Activated T-helper 2 cell treated with anti-CD3 and anti-CD28 coated beads, Interferon-gamma antibody, Interleukin-2, Interleukin-4, amounts not matched to agents 10 μg/mL and 5 μg/mL and 100 μg/mL, durations not matched to agents 14 hours and 24 hours and 36 hours (primary cell): ENCODE results near the gene ECE1. TPM values are rescaled to one million over a fixed set of nuclear protein-coding genes. Genes with fewer than 3 reads are reported as not detected.
"Not testable (repeated sequence)": the region's sequence is repeated elsewhere in the genome, so short reads cannot be mapped to it uniquely, and the experiment has no call there.

Experiments
- DNase-seq: peaks from one replicate; pipeline ENCODE4 v3.0.0; 2021; ENCODE audit warnings: low spot score
- H3K27ac Mint-ChIP-seq: one replicate; pipeline ENCODE4 v1.8.0; 2021; ENCODE audit warnings: mixed read lengths
- H3K27me3 Mint-ChIP-seq: one replicate; pipeline ENCODE4 v1.8.0; 2021; ENCODE audit warnings: low read depth, mixed read lengths
- H3K36me3 Mint-ChIP-seq: one replicate; pipeline ENCODE4 v1.8.0; 2021; ENCODE audit warnings: low read depth, mixed read lengths
- H3K4me1 Mint-ChIP-seq: one replicate; pipeline ENCODE4 v1.8.0; 2021; ENCODE audit warnings: low read depth, mixed read lengths
- H3K4me3 Mint-ChIP-seq: one replicate; pipeline ENCODE4 v1.8.0; 2021; ENCODE audit warnings: low read depth, mild to moderate bottlenecking, moderate library complexity, mixed read lengths
- H3K9me3 Mint-ChIP-seq: one replicate; pipeline ENCODE4 v1.8.0; 2021; ENCODE audit warnings: mixed read lengths
- intact Hi-C: fragments of 100-400 bp; cut with micrococcal nuclease; formaldehyde crosslinking; loops from one replicate; pipeline ENCODE4 v1.15.1; 2023
- total RNA-seq: library from RNA; stranded (reverse); gene quantifications from 2 replicates; pipeline ENCODE4 v1.2.3, GENCODE V29; 2022

Gene ECE1
- total RNA-seq, 1 donor from 2014 or later, result 97.0 TPM

GRCh38 chr1:21241771-21242581, 48.3 kb downstream of the ECE1 start:
- H3K4me3 Mint-ChIP-seq, result no peak overlapping the region
- H3K4me1 Mint-ChIP-seq, result peaks cover 4% of the 10 kb centered on the region
- H3K27me3 Mint-ChIP-seq, result no peaks in the 10 kb centered on the region
- peaks cover 57% of the 10 kb centered on the region for H3K36me3 Mint-ChIP-seq
- no peak for DNase-seq
- intact Hi-C loops, result no loop called here
- H3K27ac Mint-ChIP-seq, result no peak overlapping the region
- H3K9me3 Mint-ChIP-seq, result no peaks in the 10 kb centered on the region

GRCh38 chr1:21240706-21241105, 49.6 kb downstream of the ECE1 start:
- Mint-ChIP-seq H3K4me1 (peaks cover 4% of the 10 kb centered on the region), H3K36me3 (peaks cover 55% of the 10 kb centered on the region), H3K27me3 (no peaks in the 10 kb centered on the region), H3K4me3 (no peak overlapping the region), H3K9me3 (no peaks in the 10 kb centered on the region), H3K27ac (no peak overlapping the region)
- DNase-seq, result no peak
- intact Hi-C loops, result no loop called here

GRCh38 chr1:21239221-21239620, 51.0 kb downstream of the ECE1 start:
- no peak for DNase-seq
- Mint-ChIP-seq H3K36me3 (peaks cover 65% of the 10 kb centered on the region), H3K4me3 (no peak overlapping the region), H3K27ac (peak overlapping the region; percentile 59), H3K4me1 (peaks cover 4% of the 10 kb centered on the region), H3K9me3 (no peaks in the 10 kb centered on the region), H3K27me3 (no peaks in the 10 kb centered on the region)
- intact Hi-C loops, result no loop called here

- DNase-seq, result no peak
- H3K9me3 Mint-ChIP-seq, result no peaks in the 10 kb centered on the region
- H3K27ac Mint-ChIP-seq, result no peak overlapping the region
- H3K36me3 Mint-ChIP-seq, result peaks cover 66% of the 10 kb centered on the region
- H3K4me1 Mint-ChIP-seq, result peaks cover 4% of the 10 kb centered on the region
- H3K4me3 Mint-ChIP-seq, result no peak overlapping the region
- H3K27me3 Mint-ChIP-seq, result no peaks in the 10 kb centered on the region
- intact Hi-C loops, result no loop called here
Measured at GRCh38 chr1:21238141-21238800, 52.0 kb downstream of the ECE1 start.

GRCh38 chr1:21237446-21238088, 52.7 kb downstream of the ECE1 start:
- intact Hi-C loops, result no loop called here
- peaks cover 4% of the 10 kb centered on the region for H3K4me1 Mint-ChIP-seq
- H3K36me3 Mint-ChIP-seq, result peaks cover 61% of the 10 kb centered on the region
- no peak for DNase-seq
- H3K27me3 Mint-ChIP-seq, result no peaks in the 10 kb centered on the region
- no peak overlapping the region for H3K4me3 Mint-ChIP-seq
- H3K9me3 Mint-ChIP-seq, result no peaks in the 10 kb centered on the region
- H3K27ac Mint-ChIP-seq, result no peak overlapping the region

GRCh38 chr1:21236178-21236577, 54.1 kb downstream of the ECE1 start:
- Mint-ChIP-seq H3K4me3 (no peak overlapping the region), H3K9me3 (no peaks in the 10 kb centered on the region), H3K4me1 (peaks cover 4% of the 10 kb centered on the region), H3K27me3 (no peaks in the 10 kb centered on the region), H3K36me3 (peaks cover 62% of the 10 kb centered on the region), H3K27ac (no peak overlapping the region)
- intact Hi-C loops, result no loop called here
- no peak for DNase-seq

GRCh38 chr1:21234779-21235178, 55.5 kb downstream of the ECE1 start:
- peaks cover 4% of the 10 kb centered on the region for H3K4me1 Mint-ChIP-seq
- intact Hi-C loops, result loop anchor here (5.0 kb wide), 1 partner anchor 363 kb away; no protein-coding TSS in a partner anchor

GRCh38 chr1:21233490-21233889, 56.8 kb downstream of the ECE1 start:
- Mint-ChIP-seq H3K9me3 (no peaks in the 10 kb centered on the region), H3K4me3 (no peak overlapping the region), H3K4me1 (no peaks in the 10 kb centered on the region), H3K36me3 (peaks cover 62% of the 10 kb centered on the region), H3K27ac (no peak overlapping the region), H3K27me3 (no peaks in the 10 kb centered on the region)
- no peak for DNase-seq
- intact Hi-C loops, result loop anchor here (5.0 kb wide), 1 partner anchor 364 kb away; no protein-coding TSS in a partner anchor

More at GRCh38 chr1:21234779-21235178, 55.5 kb downstream of the ECE1 start:
- no peak for DNase-seq
- H3K9me3 Mint-ChIP-seq, result no peaks in the 10 kb centered on the region
- H3K27me3 Mint-ChIP-seq, result no peaks in the 10 kb centered on the region
- H3K27ac Mint-ChIP-seq, result no peak overlapping the region
- H3K36me3 Mint-ChIP-seq, result peaks cover 62% of the 10 kb centered on the region
- no peak overlapping the region for H3K4me3 Mint-ChIP-seq

- peaks cover 62% of the 10 kb centered on the region for H3K36me3 Mint-ChIP-seq
- intact Hi-C loops, result loop anchor here (1.0 to 5.0 kb wide), 2 partner anchors 136 to 365 kb away; no protein-coding TSS in a partner anchor
- no peak for DNase-seq
- H3K4me1 Mint-ChIP-seq, result no peaks in the 10 kb centered on the region
- H3K27me3 Mint-ChIP-seq, result no peaks in the 10 kb centered on the region
- no peak overlapping the region for H3K4me3 Mint-ChIP-seq
- H3K27ac Mint-ChIP-seq, result no peak overlapping the region
- H3K9me3 Mint-ChIP-seq, result no peaks in the 10 kb centered on the region
Measured at GRCh38 chr1:21232044-21232443, 58.2 kb downstream of the ECE1 start.

- no peaks in the 10 kb centered on the region for H3K27me3 Mint-ChIP-seq
- no peak overlapping the region for H3K27ac Mint-ChIP-seq
- no peak for DNase-seq
- H3K36me3 Mint-ChIP-seq, result peaks cover 58% of the 10 kb centered on the region
- H3K9me3 Mint-ChIP-seq, result no peaks in the 10 kb centered on the region
- no peaks in the 10 kb centered on the region for H3K4me1 Mint-ChIP-seq
- intact Hi-C loops, result no loop called here
- H3K4me3 Mint-ChIP-seq, result no peak overlapping the region
Measured at GRCh38 chr1:21229246-21230000, 60.8 kb downstream of the ECE1 start.

- peaks cover 59% of the 10 kb centered on the region for H3K36me3 Mint-ChIP-seq
Measured at GRCh38 chr1:21228224-21228623, 62.0 kb downstream of the ECE1 start.

GRCh38 chr1:21225065-21225464, 65.2 kb downstream of the ECE1 start:
- DNase-seq, result no peak
- Mint-ChIP-seq H3K9me3 (no peaks in the 10 kb centered on the region), H3K27me3 (no peaks in the 10 kb centered on the region), H3K4me3 (no peak overlapping the region), H3K4me1 (no peaks in the 10 kb centered on the region), H3K36me3 (peaks cover 59% of the 10 kb centered on the region), H3K27ac (no peak overlapping the region)
- intact Hi-C loops, result no loop called here

More at GRCh38 chr1:21228224-21228623, 62.0 kb downstream of the ECE1 start:
- DNase-seq, H3K27me3 Mint-ChIP-seq, H3K9me3 Mint-ChIP-seq, H3K4me1 Mint-ChIP-seq, H3K4me3 Mint-ChIP-seq, intact Hi-C loops, H3K27ac Mint-ChIP-seq: not testable (repeated sequence)
